ENCODE data around the gene ROPN1B. TPM values are rescaled to one million over a fixed set of nuclear protein-coding genes. Genes with fewer than 3 reads are reported as not detected.

Gene ROPN1B
- total RNA-seq, 1 experiment from 2014 or later = not detected

DNA sequence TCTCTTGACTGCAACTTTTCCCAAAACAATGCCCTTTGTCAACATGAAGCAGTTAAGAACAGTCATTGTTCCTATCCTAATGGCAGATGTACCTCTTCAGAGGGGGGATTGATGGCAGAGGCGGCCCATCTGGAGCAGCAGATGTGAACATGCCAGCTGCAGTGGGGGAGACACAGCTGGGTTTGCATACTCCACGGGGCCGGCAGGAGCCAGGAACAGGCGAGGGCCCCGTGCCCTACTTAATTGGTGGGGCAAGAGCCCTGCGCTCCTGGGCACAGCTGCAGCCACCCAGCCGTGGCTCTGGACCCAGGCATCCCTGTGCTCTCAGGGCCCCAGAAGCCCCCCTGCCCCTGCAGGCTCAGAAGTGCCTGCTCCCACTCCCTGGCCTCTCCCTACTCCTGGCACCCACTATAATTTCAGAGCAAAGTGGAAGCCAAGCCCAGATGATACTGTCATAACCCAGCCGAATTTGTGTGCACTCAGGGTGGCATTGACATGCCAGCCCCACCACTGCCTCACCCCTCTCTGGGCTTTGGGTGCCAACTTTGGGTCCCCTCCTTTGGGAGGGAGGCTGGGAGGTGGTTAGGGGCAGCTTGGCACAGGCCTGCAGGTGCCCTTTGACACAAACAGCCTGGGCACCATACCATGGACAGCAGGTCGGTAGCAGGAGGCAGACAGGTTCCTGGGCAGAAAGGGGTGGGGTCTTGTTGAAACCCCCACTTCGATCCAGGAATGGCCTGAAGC, 34.6 kb downstream of the ROPN1B start:
- no peak overlapping the region for H3K4me3 ChIP-seq (ENCODE audit: low read depth, low read length, poor library complexity, severe bottlenecking)
- peaks cover 15% of the 10 kb centered on the region for H3K36me3 ChIP-seq (ENCODE audit: insufficient read depth, low read length, poor library complexity, severe bottlenecking)
- intact Hi-C loops (cut with micrococcal nuclease; ENCODE audit: unreplicated experiment) = no loop called here
- no TSS peak for BruUV-seq (replicated peaks)
- H3K4me1 ChIP-seq (ENCODE audit: insufficient read depth, low read length, poor library complexity, severe bottlenecking) = no peaks in the 10 kb centered on the region
- TF ChIP-seq EZH2 (IDR thresholded peaks at IDR 0.05; ENCODE audit: borderline replicate concordance, low read depth, low read length, poor library complexity, severe bottlenecking) = no peak
- TF ChIP-seq CTCF (conservative IDR thresholded peaks at IDR 0.05; ENCODE audit: low read depth, low read length) = no peak
- H3K27ac ChIP-seq (ENCODE audit: low read depth, low read length, poor library complexity, severe bottlenecking) = no peak overlapping the region
- ChIA-PET POLR2A (ENCODE audit: low non-redundant PET) (no interaction called here), CTCF (no interaction called here)
- no peak for DNase-seq (ENCODE audit: low spot score)
- H3K9me3 ChIP-seq (ENCODE audit: low read depth, low read length, poor library complexity, severe bottlenecking) = no peaks in the 10 kb centered on the region
- no peaks in the 10 kb centered on the region for H3K27me3 ChIP-seq (replicated peaks; ENCODE audit: insufficient read depth, low read depth, low read length, poor library complexity)

DNA sequence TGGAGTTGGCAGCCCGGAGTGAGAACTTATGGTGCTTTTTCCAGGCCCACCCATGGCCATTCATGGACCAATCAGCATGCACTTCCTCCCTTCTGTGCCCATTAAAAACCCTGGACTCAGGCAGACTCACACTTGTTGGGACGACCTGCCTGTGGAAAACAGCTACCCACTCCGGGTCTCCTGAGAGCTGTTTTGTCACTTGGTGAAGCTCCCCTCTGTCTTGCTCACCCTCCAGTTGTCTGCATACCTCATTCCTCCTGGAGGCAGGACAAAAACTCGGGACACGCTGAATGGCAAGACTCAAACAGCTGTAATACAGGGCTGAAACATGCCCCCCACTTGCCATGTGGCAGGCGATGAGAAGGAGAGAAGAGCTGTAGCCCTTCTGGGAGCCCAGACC, 35.2 kb downstream of the ROPN1B start:
- Histone ChIP-seq H3K4me1 (ENCODE audit: insufficient read depth, low read length, poor library complexity, severe bottlenecking) (no peaks in the 10 kb centered on the region), H3K27me3 (replicated peaks; ENCODE audit: insufficient read depth, low read depth, low read length, poor library complexity) (no peaks in the 10 kb centered on the region), H3K27ac (ENCODE audit: low read depth, low read length, poor library complexity, severe bottlenecking) (no peak overlapping the region), H3K9me3 (ENCODE audit: low read depth, low read length, poor library complexity, severe bottlenecking) (no peaks in the 10 kb centered on the region), H3K4me3 (ENCODE audit: low read depth, low read length, poor library complexity, severe bottlenecking) (no peak overlapping the region), H3K36me3 (ENCODE audit: insufficient read depth, low read length, poor library complexity, severe bottlenecking) (peaks cover 15% of the 10 kb centered on the region)
- intact Hi-C loops (cut with micrococcal nuclease; ENCODE audit: unreplicated experiment) = no loop called here
- no TSS peak for BruUV-seq (replicated peaks)
- DNase-seq (ENCODE audit: low spot score) = no peak
- TF ChIP-seq EZH2 (IDR thresholded peaks at IDR 0.05; ENCODE audit: borderline replicate concordance, low read depth, low read length, poor library complexity, severe bottlenecking) (no peak), CTCF (conservative IDR thresholded peaks at IDR 0.05; ENCODE audit: low read depth, low read length) (no peak)
- POLR2A ChIA-PET (ENCODE audit: low non-redundant PET) = no interaction called here
- CTCF ChIA-PET = interaction anchor here (0.6 kb wide), 1 partner anchor 104 kb away, joined by 8 read pairs; no protein-coding TSS in a partner anchor

- CTCF ChIA-PET = interaction anchor here (0.6 kb wide), 1 partner anchor 104 kb away, joined by 8 read pairs; no protein-coding TSS in a partner anchor
- Histone ChIP-seq H3K27ac (ENCODE audit: low read depth, low read length, poor library complexity, severe bottlenecking) (no peak overlapping the region), H3K9me3 (ENCODE audit: low read depth, low read length, poor library complexity, severe bottlenecking) (no peaks in the 10 kb centered on the region), H3K36me3 (ENCODE audit: insufficient read depth, low read length, poor library complexity, severe bottlenecking) (peaks cover 15% of the 10 kb centered on the region), H3K4me3 (ENCODE audit: low read depth, low read length, poor library complexity, severe bottlenecking) (no peak overlapping the region), H3K27me3 (replicated peaks; ENCODE audit: insufficient read depth, low read depth, low read length, poor library complexity) (no peaks in the 10 kb centered on the region), H3K4me1 (ENCODE audit: insufficient read depth, low read length, poor library complexity, severe bottlenecking) (no peaks in the 10 kb centered on the region)
- POLR2A ChIA-PET (ENCODE audit: low non-redundant PET) = no interaction called here
- no TSS peak for BruUV-seq (replicated peaks)
- DNase-seq (ENCODE audit: low spot score) = no peak
- intact Hi-C loops (cut with micrococcal nuclease; ENCODE audit: unreplicated experiment) = no loop called here
- TF ChIP-seq CTCF (conservative IDR thresholded peaks at IDR 0.05; ENCODE audit: low read depth, low read length) (no peak), EZH2 (IDR thresholded peaks at IDR 0.05; ENCODE audit: borderline replicate concordance, low read depth, low read length, poor library complexity, severe bottlenecking) (no peak)
These were observed 35.7 kb downstream of the ROPN1B start for GRCh38 chr3:126004692-126005091.
